GM12878 (cell line): ENCODE data around the gene JADE1. TPM values are rescaled to one million over a fixed set of nuclear protein-coding genes. Genes with fewer than 3 reads are reported as not detected.

Source experiments
- ATAC-seq: fragments of 200-7000 bp; cut with Tn5 transposase; 3 replicates; pipeline ENCODE4 v1.9.1; 2020; ENCODE audit warnings: mild to moderate bottlenecking, moderate library complexity
- BruUV-seq: library from RNA; stranded (reverse); fragments of 400-500 nt; replicated peaks from 2 replicates; lab custom pipeline; 2021; lab: Mats Ljungman, UMichigan
- CTCF ChIA-PET: fragments of 300-600 bp; sonication (Branson Sonifier 250); formaldehyde crosslinking; extraction: SDS; loops from one replicate; lab custom pipeline; 2021; ENCODE audit warnings: inconsistent platforms; lab: Yijun Ruan, JAX
- POLR2A ChIA-PET: fragments of 350-600 bp; formaldehyde crosslinking; extraction: SDS; loops from one replicate; lab custom pipeline; 2021; ENCODE audit warnings: inconsistent platforms; lab: Charles Lee
- RAD21 ChIA-PET: fragments of 300-600 bp; sonication (Branson Sonifier 250); formaldehyde crosslinking; loops from one replicate; lab custom pipeline; 2023; ENCODE audit warnings: antibody characterized with exemption; ENCODE audit not compliant: unreplicated experiment; lab: Charles Lee
- SMC1A ChIA-PET: fragments of 300-600 bp; sonication (Branson Sonifier 250); formaldehyde crosslinking; loops from one replicate; lab custom pipeline; 2023; ENCODE audit not compliant: unreplicated experiment, uncharacterized antibody; lab: Charles Lee
- DNase-seq: peaks from one replicate; pipeline ENCODE4 v3.0.0-alpha.2; 2011; ENCODE audit warnings: low read depth, low spot score
- FAIRE-seq: peaks from 3 replicates; lab custom pipeline; 2011; peaks lifted over from hg19 to GRCh38; lab: Jason Lieb, UNC
- H2AFZ ChIP-seq: 2 replicates; pipeline ENCODE4 v1.6.0; 2011; ENCODE audit warnings: low read depth, low read length, control low read depth; ENCODE audit not compliant: control insufficient read depth
- H3K27ac ChIP-seq: 2 replicates; pipeline ENCODE4 v1.5.1; 2011; ENCODE audit warnings: control low read depth; ENCODE audit not compliant: control insufficient read depth, insufficient read depth
- H3K27me3 ChIP-seq, 2 experiments: replicated peaks in 1 of 2; 2 replicates each; pipeline versions ENCODE4 v1.6.0 to v1.6.1; 2011; ENCODE audit warnings: low read length in 1 of 2; ENCODE audit not compliant: control insufficient read depth in 2 of 2, insufficient read depth in 2 of 2
- H3K36me3 ChIP-seq, 2 experiments: 2 replicates each; pipeline ENCODE4 v1.5.1; 2011; ENCODE audit warnings: low read length in 1 of 2; ENCODE audit not compliant: control insufficient read depth in 2 of 2, insufficient read depth in 2 of 2
- H3K4me1 ChIP-seq: 2 replicates; pipeline ENCODE4 v1.6.1; 2011; ENCODE audit warnings: mild to moderate bottlenecking, low read length, moderate library complexity, mixed read lengths; ENCODE audit not compliant: control insufficient read depth, insufficient read depth
- H3K4me2 ChIP-seq: 2 replicates; pipeline ENCODE4 v1.6.0; 2011; ENCODE audit warnings: control low read depth; ENCODE audit not compliant: control insufficient read depth, insufficient read depth
- H3K4me3 ChIP-seq: fragments of 200-600 bp; sonication (generic); 2 replicates; pipeline ENCODE4 v1.5.1; 2016
- H3K79me2 ChIP-seq: 2 replicates; pipeline ENCODE4 v1.6.0; 2011; ENCODE audit warnings: low read length; ENCODE audit not compliant: control insufficient read depth, insufficient read depth
- H3K9ac ChIP-seq: 2 replicates; pipeline ENCODE4 v1.8.0; 2011; ENCODE audit warnings: low read length, control low read depth, mixed read lengths; ENCODE audit not compliant: control insufficient read depth, insufficient read depth
- H3K9me3 ChIP-seq: replicated peaks from 3 replicates; pipeline ENCODE4 v1.5.1; 2011; ENCODE audit warnings: mild to moderate bottlenecking, low read length; ENCODE audit not compliant: control insufficient read depth, insufficient read depth
- H4K20me1 ChIP-seq: 2 replicates; pipeline ENCODE4 v1.6.0; 2011; ENCODE audit not compliant: control insufficient read depth, insufficient read depth
- BACH1 ChIP-seq: fragments of 450-650 bp; IDR thresholded peaks from 2 replicates; pipeline ENCODE4 v1.6.1; 2017; ENCODE audit warnings: mild to moderate bottlenecking, borderline replicate concordance
- CHD4 ChIP-seq: fragments of 200-600 bp; sonication (generic); IDR thresholded peaks from 2 replicates; pipeline ENCODE4 v1.6.1; 2016; ENCODE audit warnings: mild to moderate bottlenecking
- CREM ChIP-seq: IDR thresholded peaks from 2 replicates; pipeline ENCODE4 v1.6.1; 2014; ENCODE audit warnings: antibody characterized with exemption, low read depth
- GATAD2B ChIP-seq: fragments of 450-650 bp; conservative IDR thresholded peaks from 2 replicates; pipeline ENCODE4 v1.6.1; 2017; ENCODE audit warnings: low read depth, mild to moderate bottlenecking, moderate library complexity
- MXI1 ChIP-seq: fragments of 150-350 bp; IDR thresholded peaks from 2 replicates; pipeline ENCODE4 v1.6.1; 2011; ENCODE audit warnings: low read depth, mild to moderate bottlenecking, inconsistent platforms, low read length, improper control_type of control experiment
- NR2C1 ChIP-seq: fragments of 450-650 bp; IDR thresholded peaks from 2 replicates; pipeline ENCODE4 v1.6.1; 2017; ENCODE audit warnings: antibody characterized with exemption, mild to moderate bottlenecking, moderate library complexity
- NRF1 ChIP-seq: conservative IDR thresholded peaks from 2 replicates; pipeline ENCODE4 v1.6.1; 2011; ENCODE audit warnings: mild to moderate bottlenecking, low read depth, low read length, improper control_type of control experiment
- PAX8 ChIP-seq: fragments of 450-650 bp; IDR thresholded peaks from 2 replicates; pipeline ENCODE4 v1.6.1; 2017; ENCODE audit warnings: mild to moderate bottlenecking, moderate library complexity
- POLR2AphosphoS2 ChIP-seq: IDR thresholded peaks from 2 replicates; pipeline ENCODE4 v1.6.1; 2011; ENCODE audit warnings: low read depth, mild to moderate bottlenecking, low read length, improper control_type of control experiment, moderate library complexity
- POU2F2 ChIP-seq: IDR thresholded peaks from 3 replicates; pipeline ENCODE4 v1.6.1; 2011; ENCODE audit warnings: low read depth, mild to moderate bottlenecking, low read length, borderline replicate concordance
- RAD21 ChIP-seq: IDR thresholded peaks from 2 replicates; pipeline ENCODE4 v1.6.1; 2011; ENCODE audit warnings: mild to moderate bottlenecking, low read depth, low read length, moderate library complexity; ENCODE audit not compliant: insufficient read depth
- TAF1 ChIP-seq: IDR thresholded peaks from 2 replicates; pipeline ENCODE4 v1.6.1; 2011; ENCODE audit warnings: mild to moderate bottlenecking, low read depth, low read length, borderline replicate concordance
- ZZZ3 ChIP-seq: IDR thresholded peaks from 2 replicates; pipeline ENCODE4 v1.6.1; 2011; ENCODE audit warnings: low read depth; ENCODE audit not compliant: control insufficient read depth, insufficient read length
- WGBS: methylation state at CpG from one replicate; pipeline ENCODE4 v1.1.6; 2016; ENCODE audit warnings: low lambda C conversion rate; ENCODE audit not compliant: insufficient replicate concordance, insufficient coverage; ENCODE audit errors: missing lambda C conversion rate; 5-methylcytosine and 5-hydroxymethylcytosine counted together
- in situ Hi-C: fragments of 300-500 bp; cut with MboI; formaldehyde crosslinking; loops from 9 replicates; pipeline ENCODE4 v1.14.3; 2018; ENCODE audit warnings: mixed read lengths
- intact Hi-C: fragments of 100-400 bp; cut with micrococcal nuclease; formaldehyde crosslinking; loops from one replicate; pipeline ENCODE4 v1.14.2; 2022; ENCODE audit not compliant: unreplicated experiment
- polyA plus RNA-seq, 11 experiments: library from polyadenylated mRNA; depleted of rRNA in 4 of 11; unstranded in 6 of 11; stranded (reverse) in 5 of 11; fragments of >200 nt; fragmentation: Nextera tagmentation in 4 of 11; fragmentation: Illumina TruSeq in 1 of 11; extraction: Ambion mirVana in 4 of 11; extraction: Trizol in 1 of 11; gene quantifications; 1 replicate in 1 of 11; 2 replicates in 10 of 11; pipeline versions ENCODE4 v1.2.1 to v1.2.3, GENCODE V29; 2011 to 2016; ENCODE audit warnings: inconsistent platforms in 2 of 11, missing spikeins in 2 of 11, low read depth in 1 of 11
- total RNA-seq, 4 experiments: library from RNA; depleted of rRNA in 3 of 4; stranded (reverse); fragments of >200 nt in 3 of 4; fragmentation: Illumina TruSeq in 1 of 4; extraction: Trizol in 1 of 4; gene quantifications; 2 replicates each; pipeline versions ENCODE4 v1.2.1 to v1.2.3, GENCODE V29; 2013 to 2021
- TF ChIP-seq, protein P1 (sequence below): fragments of 450-650 bp; IDR thresholded peaks from 2 replicates; pipeline ENCODE4 v1.6.1; 2016; ENCODE audit warnings: mild to moderate bottlenecking
- TF ChIP-seq, protein P2 (sequence below): fragments of 450-650 bp; IDR thresholded peaks from 2 replicates; pipeline ENCODE4 v1.6.1; 2018; ENCODE audit warnings: borderline replicate concordance, mild to moderate bottlenecking; ENCODE audit not compliant: partially characterized antibody

Gene JADE1
- total and polyA plus RNA-seq, 10 of the 15 experiments (the other 5 are each of a cell fraction or from before 2014, with no cell fraction given), result 5.9 to 27.2 (median 15.8) TPM

DNA sequence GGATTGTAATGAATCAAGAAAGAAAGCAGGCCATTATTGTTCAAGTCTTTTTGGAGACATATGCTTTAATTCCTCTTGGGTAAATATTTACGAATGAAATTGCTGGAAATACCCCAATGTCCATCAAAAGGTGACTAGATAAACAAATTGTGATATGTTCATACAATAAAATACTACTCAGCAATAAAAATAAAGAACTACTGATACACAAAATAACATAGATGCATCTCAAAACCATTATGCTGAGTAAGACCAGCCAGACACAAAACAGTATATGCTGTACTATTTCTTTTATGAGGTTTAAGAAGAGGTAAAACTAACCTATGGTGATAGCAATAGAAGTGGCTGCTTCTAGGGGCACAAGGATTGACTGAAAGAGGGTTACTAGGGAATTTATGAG, 28.8 kb upstream of the JADE1 start:
- no peak for FAIRE-seq
- no TSS peak for BruUV-seq
- H3K4me1 ChIP-seq, result no peaks in the 10 kb centered on the region
- H2AFZ ChIP-seq, result no peak overlapping the region
- no peaks in the 10 kb centered on the region for H4K20me1 ChIP-seq
- TF ChIP-seq POU2F2 (no peak), NR2C1 (no peak), PAX8 (no peak), POLR2AphosphoS2 (no peak), CREM (no peak), RAD21 (no peak), ZZZ3 (no peak), BACH1 (no peak), GATAD2B (no peak), MXI1 (no peak), TAF1 (no peak), NRF1 (no peak), CHD4 (no peak)
- TF ChIP-seq, protein P1, sequence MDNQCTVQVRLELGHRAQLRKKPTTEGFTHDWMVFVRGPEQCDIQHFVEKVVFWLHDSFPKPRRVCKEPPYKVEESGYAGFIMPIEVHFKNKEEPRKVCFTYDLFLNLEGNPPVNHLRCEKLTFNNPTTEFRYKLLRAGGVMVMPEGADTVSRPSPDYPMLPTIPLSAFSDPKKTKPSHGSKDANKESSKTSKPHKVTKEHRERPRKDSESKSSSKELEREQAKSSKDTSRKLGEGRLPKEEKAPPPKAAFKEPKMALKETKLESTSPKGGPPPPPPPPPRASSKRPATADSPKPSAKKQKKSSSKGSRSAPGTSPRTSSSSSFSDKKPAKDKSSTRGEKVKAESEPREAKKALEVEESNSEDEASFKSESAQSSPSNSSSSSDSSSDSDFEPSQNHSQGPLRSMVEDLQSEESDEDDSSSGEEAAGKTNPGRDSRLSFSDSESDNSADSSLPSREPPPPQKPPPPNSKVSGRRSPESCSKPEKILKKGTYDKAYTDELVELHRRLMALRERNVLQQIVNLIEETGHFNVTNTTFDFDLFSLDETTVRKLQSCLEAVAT, result no peak
- TF ChIP-seq, protein P2, sequence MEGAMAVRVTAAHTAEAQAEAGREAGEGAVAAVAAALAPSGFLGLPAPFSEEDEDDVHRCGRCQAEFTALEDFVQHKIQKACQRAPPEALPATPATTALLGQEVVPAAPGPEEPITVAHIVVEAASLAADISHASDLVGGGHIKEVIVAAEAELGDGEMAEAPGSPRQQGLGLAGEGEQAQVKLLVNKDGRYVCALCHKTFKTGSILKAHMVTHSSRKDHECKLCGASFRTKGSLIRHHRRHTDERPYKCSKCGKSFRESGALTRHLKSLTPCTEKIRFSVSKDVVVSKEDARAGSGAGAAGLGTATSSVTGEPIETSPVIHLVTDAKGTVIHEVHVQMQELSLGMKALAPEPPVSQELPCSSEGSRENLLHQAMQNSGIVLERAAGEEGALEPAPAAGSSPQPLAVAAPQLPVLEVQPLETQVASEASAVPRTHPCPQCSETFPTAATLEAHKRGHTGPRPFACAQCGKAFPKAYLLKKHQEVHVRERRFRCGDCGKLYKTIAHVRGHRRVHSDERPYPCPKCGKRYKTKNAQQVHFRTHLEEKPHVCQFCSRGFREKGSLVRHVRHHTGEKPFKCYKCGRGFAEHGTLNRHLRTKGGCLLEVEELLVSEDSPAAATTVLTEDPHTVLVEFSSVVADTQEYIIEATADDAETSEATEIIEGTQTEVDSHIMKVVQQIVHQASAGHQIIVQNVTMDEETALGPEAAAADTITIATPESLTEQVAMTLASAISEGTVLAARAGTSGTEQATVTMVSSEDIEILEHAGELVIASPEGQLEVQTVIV, result no peak
- TF ChIP-seq, all 136 proteins: peak for 0
- no peak for DNase-seq
- no peak overlapping the region for H3K4me3 ChIP-seq
- ChIA-PET SMC1A (interaction anchor here (0.8 to 1.5 kb wide), 3 partner anchors 75 to 588 kb away, joined by 3 to 4 read pairs (median 3); no protein-coding TSS in a partner anchor), CTCF (interaction anchor here (1.3 kb wide), 1 partner anchor 57 kb away, joined by 3 read pairs; no protein-coding TSS in a partner anchor), POLR2A (no interaction called here), RAD21 (interaction anchor here (0.7 kb wide), 1 partner anchor 322 kb away, joined by 4 read pairs; no protein-coding TSS in a partner anchor)
- intact Hi-C loops (no loop called here), in situ Hi-C loops (no loop called here)
- H3K9me3 ChIP-seq, result no peaks in the 10 kb centered on the region
- H3K27ac ChIP-seq, result no peak overlapping the region
- 47% methylated on average over 1 of the region's 1 CpG for WGBS
- no peak for ATAC-seq
- H3K79me2 ChIP-seq, result no peaks in the 10 kb centered on the region
- no peak overlapping the region for H3K9ac ChIP-seq
- H3K36me3 ChIP-seq, result no peaks in the 10 kb centered on the region
- H3K27me3 ChIP-seq, result no peaks in the 10 kb centered on the region; a peak in 2 of 4 replicates
- no peak overlapping the region for H3K4me2 ChIP-seq
